Right lobe of liver (tissue), 6 donors: ENCODE data around the gene ERC1. TPM values are rescaled to one million over a fixed set of nuclear protein-coding genes. Genes with fewer than 3 reads are reported as not detected.

ENCODE experiments used
- ATAC-seq, 4 donors: fragments of 200-7000 bp; cut with Tn5 transposase; one replicate each; pipeline ENCODE4 v1.9.1; 2020; ENCODE audit warnings: mild to moderate bottlenecking in 4 of 4, moderate library complexity in 4 of 4
- DNase-seq, 3 donors: peaks; one replicate each; pipeline ENCODE4 v3.0.0-alpha.2; 2020
- H3K27ac ChIP-seq, 3 donors: fragments of 200-600 bp; one replicate each; pipeline ENCODE4 v1.8.0; 2022
- H3K27me3 ChIP-seq, 2 donors: fragments of 200-600 bp; one replicate each; pipeline ENCODE4 v1.8.0; 2022
- H3K36me3 ChIP-seq, 4 donors: fragments of 200-600 bp; sonication (generic) in 1 of 4; one replicate each; pipeline versions ENCODE4 v1.5.1 to v1.8.0; 2017 to 2022; ENCODE audit warnings: control low read depth in 1 of 4
- H3K4me1 ChIP-seq, 4 donors: fragments of 200-600 bp; sonication (generic) in 1 of 4; one replicate each; pipeline versions ENCODE4 v1.5.1 to v1.8.0; 2017 to 2022; ENCODE audit warnings: control low read depth in 1 of 4
- H3K4me3 ChIP-seq, 3 donors: fragments of 200-600 bp; one replicate each; pipeline ENCODE4 v1.8.0; 2022
- H3K9me3 ChIP-seq, 4 donors: fragments of 200-600 bp; sonication (generic) in 1 of 4; one replicate each; pipeline versions ENCODE4 v1.5.1 to v1.8.0; 2017 to 2022; ENCODE audit warnings: control low read depth in 1 of 4
- CTCF ChIP-seq, 4 donors: fragments of 200-600 bp in 3 of 4; fragments of 450-650 bp in 1 of 4; IDR thresholded peaks; one replicate each; pipeline versions ENCODE4 v1.5.1 to v1.8.0; 2016 to 2022; ENCODE audit warnings: antibody characterized with exemption in 4 of 4, mild to moderate bottlenecking in 2 of 4
- POLR2A ChIP-seq: fragments of 450-650 bp; IDR thresholded peaks from one replicate; pipeline ENCODE4 v1.6.1; 2017; ENCODE audit warnings: antibody characterized with exemption, mild to moderate bottlenecking
- WGBS: methylation state at CpG from one replicate; pipeline ENCODE4 v1.1.6; 2018; ENCODE audit warnings: low coverage, low lambda C conversion rate; ENCODE audit not compliant: insufficient coverage; ENCODE audit errors: missing lambda C conversion rate; 5-methylcytosine and 5-hydroxymethylcytosine counted together
- intact Hi-C, 2 donors: fragments of 100-400 bp; cut with DNase I; formaldehyde crosslinking; loops; one replicate each; pipeline versions ENCODE4 v1.11.2 to v1.14.1; 2022
- total RNA-seq, 6 experiments: library from RNA; depleted of rRNA in 2 of 6; stranded (reverse); fragments of >200 nt in 2 of 6; fragmentation: NEBNext Ultra II Directional in 3 of 6; extraction: Animal tissue kit (Norgen Biotek cat#: 25700) in 3 of 6; gene quantifications; one replicate each; pipeline versions ENCODE4 v1.1.0 to v1.2.4, GENCODE V29; 2016 to 2023
- donor health status: DM: no; HTN: yes; CAD: no.
- donor health status: DM: no; HTN: no; CAD: no.
- donor health status: DM: no; HTN: no; CAD: no.
- donor health status: DM: no; HTN: yes; CAD: no.
- donor health status: DM: no; HTN: yes; CAD: no.

Gene ERC1
- total RNA-seq, 6 experiments from 2014 or later = 24.8 to 30.8 (median 28.6) TPM

DNA sequence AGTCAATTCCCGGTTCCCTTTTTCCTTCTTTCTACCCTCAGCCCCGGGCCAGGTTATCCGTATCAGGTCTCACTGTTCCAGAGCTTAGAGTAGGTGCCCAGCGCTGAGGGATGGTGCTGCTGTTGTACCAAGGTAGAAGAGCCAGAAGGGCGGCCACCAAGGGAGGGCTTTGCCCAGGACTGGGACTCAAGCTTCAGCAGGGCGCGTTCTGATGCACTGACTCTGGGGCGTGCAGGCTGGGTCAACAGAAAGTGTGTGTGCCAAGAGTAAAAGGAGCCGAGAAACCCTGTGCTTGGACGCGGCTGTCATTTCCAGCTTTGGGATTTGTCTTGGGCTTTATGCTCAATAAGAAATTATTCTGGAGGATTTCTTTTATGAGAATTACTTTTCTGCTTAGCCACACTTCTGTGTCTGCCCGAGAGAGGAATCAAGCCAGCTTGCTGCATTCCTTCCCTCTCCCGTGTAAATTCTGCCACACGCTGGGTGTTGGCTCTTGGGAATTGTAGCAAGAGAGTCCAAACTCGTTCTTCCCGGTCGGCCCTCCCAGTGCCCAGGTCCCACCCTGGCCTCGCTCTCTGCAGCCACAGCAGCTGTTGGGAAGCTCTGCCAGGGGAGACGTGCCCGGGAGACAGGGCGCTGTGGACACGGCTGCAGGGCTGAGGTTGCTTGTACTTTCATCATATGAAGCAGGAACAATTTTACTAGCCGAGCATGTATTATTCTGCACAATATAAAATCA lies 505.3 kb downstream of the ERC1 start:
- TF ChIP-seq POLR2A (no peak), CTCF (IDR thresholded peaks at IDR 0.05) (no peak)
- intact Hi-C loops = no loop called here
- Histone ChIP-seq H3K27ac (no peak overlapping the region), H3K36me3 (no peaks in the 10 kb centered on the region), H3K27me3 (no peaks in the 10 kb centered on the region), H3K4me3 (no peak overlapping the region), H3K9me3 (no peaks in the 10 kb centered on the region), H3K4me1 (no peaks in the 10 kb centered on the region)
- 66% methylated on average over 17 of the region's 23 CpGs for WGBS
- ATAC-seq (no peak), DNase-seq (no peak)

- Histone ChIP-seq H3K9me3 (no peaks in the 10 kb centered on the region), H3K27me3 (no peaks in the 10 kb centered on the region), H3K27ac (no peak overlapping the region), H3K4me3 (no peak overlapping the region), H3K36me3 (no peaks in the 10 kb centered on the region), H3K4me1 (no peaks in the 10 kb centered on the region)
- 87% methylated on average over 3 of the region's 4 CpGs for WGBS
- intact Hi-C loops = no loop called here
- TF ChIP-seq CTCF (IDR thresholded peaks at IDR 0.05) (no peak), POLR2A (no peak)
- DNase-seq = no peak
- no peak for ATAC-seq
Measured at GRCh38 chr12:1497161-1497560, 506.1 kb downstream of the ERC1 start.

DNA sequence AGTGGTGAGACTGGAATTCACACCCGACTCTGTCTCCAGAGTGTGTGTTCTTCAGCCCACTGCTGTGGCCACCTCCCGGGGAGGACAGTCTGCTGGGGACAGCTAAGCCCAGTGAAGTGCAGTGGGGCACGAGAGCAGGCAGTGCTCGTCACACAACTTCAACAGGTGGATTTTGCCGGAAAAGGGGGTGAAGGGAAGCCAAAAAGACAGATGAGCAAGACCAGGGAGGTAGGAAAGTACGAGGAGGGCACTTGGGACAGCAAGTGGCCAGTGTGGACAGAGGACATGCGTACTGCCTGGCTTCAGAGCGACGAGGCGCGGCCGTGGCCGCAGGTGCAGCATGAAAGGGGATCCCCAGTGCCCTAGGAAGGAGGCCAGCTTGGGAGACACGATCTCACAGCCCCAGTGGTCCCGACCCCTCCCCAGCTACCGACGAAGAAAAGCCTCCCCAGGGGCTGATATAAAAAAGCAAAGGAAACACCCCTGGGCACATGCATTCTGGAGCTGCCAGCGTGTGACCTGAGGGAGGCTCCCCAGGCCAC lies 507.2 kb downstream of the ERC1 start:
- WGBS = 40% methylated on average over 7 of the region's 18 CpGs
- DNase-seq (no peak), ATAC-seq (no peak)
- TF ChIP-seq CTCF (IDR thresholded peaks at IDR 0.05) (no peak), POLR2A (no peak)
- Histone ChIP-seq H3K4me1 (no peaks in the 10 kb centered on the region), H3K4me3 (no peak overlapping the region), H3K27me3 (no peaks in the 10 kb centered on the region), H3K36me3 (no peaks in the 10 kb centered on the region), H3K9me3 (no peaks in the 10 kb centered on the region), H3K27ac (no peak overlapping the region)
- intact Hi-C loops = no loop called here

GRCh38 chr12:1499351-1499750 lies 508.3 kb downstream of the ERC1 start:
- H3K9me3 ChIP-seq = no peaks in the 10 kb centered on the region
- H3K4me1 ChIP-seq = no peaks in the 10 kb centered on the region
- DNase-seq (no peak), ATAC-seq (no peak)
- intact Hi-C loops = no loop called here
- no peaks in the 10 kb centered on the region for H3K27me3 ChIP-seq
- WGBS = 87% methylated on average over 3 of the region's 12 CpGs
- H3K36me3 ChIP-seq = no peaks in the 10 kb centered on the region
- H3K27ac ChIP-seq = no peak overlapping the region
- no peak for TF ChIP-seq CTCF (IDR thresholded peaks at IDR 0.05)
- no peak for TF ChIP-seq POLR2A
- H3K4me3 ChIP-seq = no peak overlapping the region
